Gastroesophageal sphincter (tissue), 4 donors: ENCODE measurements around the gene WASHC2A. TPM values are rescaled to one million over a fixed set of nuclear protein-coding genes. Genes with fewer than 3 reads are reported as not detected.
"Not testable (repeated sequence)": the region's sequence is repeated elsewhere in the genome, so short reads cannot be mapped to it uniquely, and the experiment has no call there.

Experiments
- ATAC-seq: fragments of 150-250 bp; one replicate; pipeline ENCODE4 v1.9.1; 2016; ENCODE audit warnings: mild to moderate bottlenecking, moderate library complexity
- H3K27ac ChIP-seq, 4 donors: fragments of 200-600 bp; sonication (generic) in 3 of 4; 1 replicate in 3 of 4; 2 replicates in 1 of 4; pipeline ENCODE4 v1.5.1; 2016 to 2019
- H3K27me3 ChIP-seq: fragments of 200-600 bp; sonication (generic); one replicate; pipeline ENCODE4 v1.5.1; 2019
- H3K36me3 ChIP-seq, 2 donors: fragments of 200-600 bp; sonication (generic); one replicate each; pipeline ENCODE4 v1.5.1; 2019; ENCODE audit warnings: control low read depth in 1 of 2
- H3K4me1 ChIP-seq, 3 donors: fragments of 200-600 bp; sonication (generic); 1 replicate in 2 of 3; 2 replicates in 1 of 3; pipeline ENCODE4 v1.5.1; 2016 to 2019; ENCODE audit warnings: control low read depth in 2 of 3
- H3K4me3 ChIP-seq, 2 donors: fragments of 200-600 bp; sonication (generic); one replicate each; pipeline ENCODE4 v1.5.1; 2019; ENCODE audit warnings: mild to moderate bottlenecking in 1 of 2, moderate library complexity in 1 of 2
- H3K9me3 ChIP-seq, 3 donors: fragments of 200-600 bp; sonication (generic); one replicate each; pipeline ENCODE4 v1.5.1; 2017 to 2019; ENCODE audit warnings: control low read depth in 2 of 3
- CTCF ChIP-seq, 4 experiments: fragments of 200-600 bp in 2 of 4; fragments of 450-650 bp in 2 of 4; sonication (generic) in 1 of 4; IDR thresholded peaks; one replicate each; pipeline ENCODE4 v1.5.1; 2017 to 2019; ENCODE audit warnings: antibody characterized with exemption in 4 of 4, mild to moderate bottlenecking in 2 of 4, moderate library complexity in 2 of 4
- EP300 ChIP-seq: sonication (generic); formaldehyde crosslinking; IDR thresholded peaks from one replicate; pipeline ENCODE4 v1.6.1; 2017; ENCODE audit warnings: antibody characterized with exemption, mild to moderate bottlenecking
- POLR2A ChIP-seq, 2 donors: fragments of 450-650 bp; IDR thresholded peaks; one replicate each; pipeline ENCODE4 v1.6.1; 2017; ENCODE audit warnings: antibody characterized with exemption in 2 of 2, mild to moderate bottlenecking in 2 of 2, moderate library complexity in 1 of 2
- POLR2AphosphoS5 ChIP-seq: sonication (generic); formaldehyde crosslinking; IDR thresholded peaks from one replicate; pipeline ENCODE4 v1.6.1; 2017; ENCODE audit warnings: antibody characterized with exemption
- WGBS, 2 donors: methylation state at CpG; one replicate each; pipeline ENCODE4 v1.1.5; 2018; ENCODE audit warnings: low coverage in 1 of 2; 5-methylcytosine and 5-hydroxymethylcytosine counted together
- total RNA-seq, 4 donors: library from RNA; depleted of rRNA; stranded (reverse); fragments of >200 nt; gene quantifications; one replicate each; pipeline ENCODE4 v1.1.0, GENCODE V29; 2016

The WASHC2A gene
- total RNA-seq, 4 donors from 2014 or later: 30.4 to 44.7 (median 38.6) TPM

DNA sequence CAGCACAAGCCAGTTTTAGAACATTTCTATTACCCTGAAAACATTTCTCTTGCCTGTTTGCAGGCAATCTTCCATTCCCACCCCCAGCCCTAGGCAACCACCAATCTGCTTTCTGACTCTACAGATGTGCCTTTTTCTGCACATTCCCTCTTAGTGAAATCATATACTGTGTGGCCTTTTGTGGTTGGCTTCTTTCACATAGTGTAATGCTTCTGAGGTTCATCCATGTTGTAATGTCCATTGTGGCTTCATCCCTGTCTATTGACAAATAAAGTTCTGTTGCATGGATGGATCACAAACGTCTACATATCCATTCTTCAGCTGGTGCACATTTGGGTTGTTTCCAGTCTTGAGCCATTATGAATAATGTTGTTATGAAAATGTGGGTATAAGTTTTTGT is 77.8 kb downstream of the WASHC2A start:
- not testable (repeated sequence) for H3K4me1 ChIP-seq, H3K4me3 ChIP-seq, ATAC-seq, H3K27ac ChIP-seq, H3K36me3 ChIP-seq, H3K9me3 ChIP-seq, H3K27me3 ChIP-seq
- WGBS, 2 donors: 0% methylated on average over 1 of the region's 1 CpG; no CpG with 5 or more reads in 1 of the 2 donors

- ATAC-seq: no peak
- no peaks in the 10 kb centered on the region for H3K36me3 ChIP-seq
- H3K4me1 ChIP-seq: peaks cover 0 to 4% (median 3%) of the 10 kb centered on the region in 3 donors
- WGBS, 2 donors: 0% methylated on average over 5 of the region's 34 CpGs; no CpG with 5 or more reads in 1 of the 2 donors
- no peaks in the 10 kb centered on the region for H3K9me3 ChIP-seq
- H3K27ac ChIP-seq: no peak overlapping the region
- peak overlapping the region in 1 of 2 donors; percentile 16 for H3K4me3 ChIP-seq
- H3K27me3 ChIP-seq: peaks cover 6% of the 10 kb centered on the region
- TF ChIP-seq POLR2AphosphoS5: no peak
- no peak for TF ChIP-seq POLR2A (IDR thresholded peaks at IDR 0.05)
- TF ChIP-seq CTCF (IDR thresholded peaks at IDR 0.05): no peak
- TF ChIP-seq EP300: no peak
These were observed 85.1 kb downstream of the WASHC2A start for GRCh38 chr10:50152792-50153272.

- not testable (repeated sequence) for H3K4me1 ChIP-seq, H3K27ac ChIP-seq, ATAC-seq, H3K4me3 ChIP-seq, H3K9me3 ChIP-seq, H3K36me3 ChIP-seq, H3K27me3 ChIP-seq
These were observed 90.1 kb downstream of the WASHC2A start for GRCh38 chr10:50157868-50158267.

- ATAC-seq, H3K4me3 ChIP-seq, H3K4me1 ChIP-seq, H3K27me3 ChIP-seq, H3K27ac ChIP-seq, H3K9me3 ChIP-seq, H3K36me3 ChIP-seq: not testable (repeated sequence)
- WGBS, 2 donors: 75 to 96% methylated on average over 2 of the region's 2 CpGs
These were observed 92.1 kb downstream of the WASHC2A start for GRCh38 chr10:50159856-50160255.

DNA sequence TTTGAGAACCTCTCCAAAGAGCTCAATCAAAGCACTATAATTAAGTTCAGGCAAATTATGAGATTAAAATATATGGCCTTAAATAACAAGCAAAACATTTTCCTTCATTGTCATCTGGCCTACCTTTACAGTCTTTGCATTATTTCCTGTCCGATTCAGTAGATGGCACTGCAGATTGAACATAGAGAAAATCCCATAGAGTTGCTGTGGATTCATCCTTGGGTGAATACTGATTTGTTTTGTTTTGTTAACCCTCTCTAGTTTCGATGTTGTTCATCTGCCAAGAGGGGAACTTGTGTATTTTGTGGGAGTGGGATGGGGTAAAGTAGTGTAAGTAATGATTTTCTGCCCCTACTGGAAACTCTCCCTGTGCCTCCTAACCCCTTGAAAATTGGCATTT is 97.3 kb downstream of the WASHC2A start:
- not testable (repeated sequence) for H3K36me3 ChIP-seq, H3K27ac ChIP-seq, H3K9me3 ChIP-seq, H3K4me1 ChIP-seq, H3K4me3 ChIP-seq, ATAC-seq, H3K27me3 ChIP-seq
- 13% methylated on average over 1 of the region's 2 CpGs; no CpG with 5 or more reads in 1 of the 2 donors for WGBS, 2 donors

DNA sequence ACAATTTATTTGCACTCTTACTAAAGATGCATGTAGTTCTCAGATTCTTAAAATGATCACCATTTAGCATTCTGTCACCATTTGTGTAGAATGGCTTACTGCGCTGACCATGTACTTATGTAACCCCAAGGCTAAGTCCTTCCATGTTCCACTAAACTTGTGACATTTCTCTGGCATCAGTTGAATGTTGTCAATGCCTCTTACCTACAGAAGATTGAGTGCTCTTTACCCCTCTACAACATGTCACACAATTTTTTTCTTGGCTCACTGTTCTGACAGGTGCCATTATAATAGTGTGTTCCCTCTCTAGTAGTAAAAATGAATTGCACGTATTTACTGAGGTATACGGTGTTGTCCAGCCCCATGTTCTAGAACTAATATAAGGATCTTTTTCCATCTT is 100.1 kb downstream of the WASHC2A start:
- not testable (repeated sequence) for ATAC-seq, H3K9me3 ChIP-seq, H3K4me3 ChIP-seq, H3K27ac ChIP-seq, H3K36me3 ChIP-seq, H3K27me3 ChIP-seq, H3K4me1 ChIP-seq
- 58 to 89% methylated on average over 2 to 3 of the region's 3 CpGs for WGBS, 2 donors

DNA sequence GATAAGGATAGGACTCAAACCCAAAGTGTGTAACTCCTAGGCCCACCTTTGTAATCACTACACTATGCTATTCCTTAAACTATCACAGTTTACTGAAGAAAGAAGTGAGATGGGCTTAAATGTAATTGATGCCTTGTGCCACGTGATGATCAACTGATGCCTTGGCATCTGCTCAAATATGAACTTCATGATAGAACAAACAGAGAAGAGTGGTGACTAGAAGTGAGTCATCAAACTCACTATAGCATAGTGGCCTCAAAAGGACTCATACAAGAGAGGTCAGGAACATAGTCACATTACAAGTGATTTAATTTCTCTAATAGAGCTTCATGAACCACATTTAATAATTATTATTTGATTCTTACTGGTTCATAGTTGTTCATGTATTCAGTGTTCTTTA is 101.8 kb downstream of the WASHC2A start:
- not testable (repeated sequence) for H3K4me3 ChIP-seq, H3K36me3 ChIP-seq, ATAC-seq, H3K4me1 ChIP-seq, H3K27ac ChIP-seq, H3K9me3 ChIP-seq, H3K27me3 ChIP-seq
- WGBS, 2 donors: 38 to 57% methylated on average over 1 of the region's 1 CpG

DNA sequence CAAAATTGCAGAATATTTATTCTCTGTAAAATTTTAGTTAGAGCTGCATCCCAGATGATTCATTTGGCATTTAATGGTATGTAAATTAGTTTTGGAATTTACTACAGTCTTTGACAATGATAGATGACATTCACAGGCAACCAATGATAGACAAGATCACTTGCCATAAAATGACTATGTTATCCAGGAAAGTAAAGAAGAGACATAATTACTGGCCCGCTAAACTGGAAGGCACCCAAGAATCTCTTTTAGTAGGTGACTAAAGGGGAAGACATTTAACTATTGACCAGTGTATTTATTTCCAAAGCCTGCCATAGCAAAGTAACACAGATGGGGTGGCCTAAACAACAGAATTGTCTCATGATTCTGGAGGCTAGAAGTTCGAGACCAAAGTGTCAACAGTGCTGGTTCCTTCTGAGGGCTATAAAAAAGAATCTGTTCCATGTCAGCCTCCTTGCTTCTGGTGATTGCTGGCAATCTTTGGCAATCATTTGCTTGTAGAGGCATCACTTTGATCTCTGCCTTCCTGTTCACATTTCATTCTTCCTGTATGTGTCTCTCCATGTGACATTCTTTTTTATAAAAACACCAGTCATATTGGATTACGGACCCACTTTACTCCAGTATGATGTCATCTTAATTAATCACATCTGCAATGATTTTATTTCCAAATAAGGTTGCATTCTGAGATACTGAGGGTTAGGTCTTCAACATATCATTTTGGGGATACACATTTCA is 107.2 kb downstream of the WASHC2A start:
- 41 to 54% methylated on average over 3 of the region's 3 CpGs for WGBS, 2 donors
- H3K36me3 ChIP-seq, H3K27me3 ChIP-seq, H3K4me1 ChIP-seq, H3K4me3 ChIP-seq, ATAC-seq, H3K27ac ChIP-seq, H3K9me3 ChIP-seq: not testable (repeated sequence)

Other genes starting within 250 kb of the WASHC2A start
- 10 to 100 TPM; 24.7 to 47.6 (median 29.0) TPM for gene PARG, start 125.9 kb upstream of the WASHC2A start, total RNA-seq
- 10 to 100 TPM; 14.1 to 29.8 (median 21.3) TPM for gene TIMM23B, start 125.9 kb upstream of the WASHC2A start, total RNA-seq
- gene AGAP6, start 79.5 kb upstream of the WASHC2A start, total RNA-seq: 10 to 100 TPM in 2 of 4 donors, 1 to 10 TPM in 2; 4.4 to 19.7 (median 11.4) TPM
- gene ASAH2, start 183.6 kb downstream of the WASHC2A start, total RNA-seq: 1 to 10 TPM in 1 of 4 donors, under 1 TPM in 3; 0.27 to 1.2 (median 0.61) TPM